Colonic mucosa (tissue), 4 donors: ENCODE results near the gene TEX52. TPM values are rescaled to one million over a fixed set of nuclear protein-coding genes. Genes with fewer than 3 reads are reported as not detected.

Experiments
- DNase-seq: peaks from one replicate; pipeline ENCODE4 v3.0.0-alpha.2; 2020
- H3K27ac ChIP-seq: fragments of 200-600 bp; one replicate; pipeline ENCODE4 v1.8.0; 2021
- H3K27me3 ChIP-seq: fragments of 200-600 bp; one replicate; pipeline ENCODE4 v1.8.0; 2021
- H3K36me3 ChIP-seq: fragments of 200-600 bp; one replicate; pipeline ENCODE4 v1.8.0; 2021
- H3K4me1 ChIP-seq: fragments of 200-600 bp; one replicate; pipeline ENCODE4 v1.8.0; 2021; ENCODE audit warnings: mild to moderate bottlenecking
- H3K4me3 ChIP-seq: fragments of 200-600 bp; one replicate; pipeline ENCODE4 v1.8.0; 2021
- H3K9ac ChIP-seq, 2 donors: one replicate each; pipeline ENCODE4 v1.7.0; 2013; ENCODE audit warnings: control low read depth in 2 of 2, low read depth in 2 of 2, low read length in 2 of 2
- H3K9me3 ChIP-seq: fragments of 200-600 bp; one replicate; pipeline ENCODE4 v1.8.0; 2021
- CTCF ChIP-seq: fragments of 200-600 bp; IDR thresholded peaks from one replicate; pipeline ENCODE4 v1.8.0; 2022; ENCODE audit warnings: antibody characterized with exemption, mild to moderate bottlenecking
- intact Hi-C: fragments of 100-400 bp; cut with DNase I; formaldehyde crosslinking; loops from one replicate; pipeline ENCODE4 v1.14.1; 2022
- total RNA-seq, 2 donors: library from RNA; stranded (reverse); fragmentation: NEBNext Ultra II Directional in 1 of 2; extraction: Animal tissue kit (Norgen Biotek cat#: 25700) in 1 of 2; gene quantifications; one replicate each; pipeline ENCODE4 v1.2.1, GENCODE V29; 2021
- donor health status: healthy.
- donor health status: DM: no; HTN: no; CAD: no.
- donor health status: DM: no; HTN: no; CAD: no.

The TEX52 gene
- not detected for total RNA-seq

GRCh38 chr12:2857021-2857431 lies at the start of gene TEX52:
Gene TEX52, minus strand, starts transcription at chr12:2857039. Its CDS starts 13 bp downstream, at chr12:2857026.
- Histone ChIP-seq H3K4me1 (no peaks in the 10 kb centered on the region), H3K4me3 (no peak within 1 kb of the TSS), H3K9ac (no peak within 1 kb of the TSS), H3K27me3 (no peaks in the 10 kb centered on the region), H3K27ac (no peak within 1 kb of the TSS), H3K36me3 (no peaks in the 10 kb centered on the region), H3K9me3 (no peaks in the 10 kb centered on the region)
- DNase-seq: no peak
- intact Hi-C loops: loop anchor here (10.0 kb wide), 1 partner anchor 178 kb away; no protein-coding TSS in a partner anchor
- TF ChIP-seq CTCF: no peak

- Histone ChIP-seq H3K4me1 (no peaks in the 10 kb centered on the region), H3K9me3 (no peaks in the 10 kb centered on the region), H3K27ac (no peak overlapping the region), H3K36me3 (no peaks in the 10 kb centered on the region), H3K27me3 (no peaks in the 10 kb centered on the region), H3K9ac (no peak overlapping the region), H3K4me3 (no peak overlapping the region)
- no peak for TF ChIP-seq CTCF
- DNase-seq: no peak
- intact Hi-C loops: no loop called here
These were observed 47.4 kb upstream of the TEX52 start for GRCh38 chr12:2904260-2904659.

GRCh38 chr12:2902272-2902880 lies 45.5 kb upstream of the TEX52 start:
- intact Hi-C loops: no loop called here
- no peak overlapping the region for H3K27ac ChIP-seq
- DNase-seq: no peak

GRCh38 chr12:2900642-2901041 lies 43.8 kb upstream of the TEX52 start:
- DNase-seq: no peak
- H3K36me3 ChIP-seq: no peaks in the 10 kb centered on the region
- H3K27me3 ChIP-seq: no peaks in the 10 kb centered on the region
- no peaks in the 10 kb centered on the region for H3K4me1 ChIP-seq
- no peak overlapping the region for H3K27ac ChIP-seq
- no peaks in the 10 kb centered on the region for H3K9me3 ChIP-seq
- no peak overlapping the region for H3K9ac ChIP-seq
- H3K4me3 ChIP-seq: no peak overlapping the region
- intact Hi-C loops: no loop called here
- no peak for TF ChIP-seq CTCF

More at GRCh38 chr12:2902272-2902880, 45.5 kb upstream of the TEX52 start:
- H3K9ac ChIP-seq: no peak overlapping the region
- H3K4me1 ChIP-seq: no peaks in the 10 kb centered on the region
- no peak for TF ChIP-seq CTCF
- no peaks in the 10 kb centered on the region for H3K27me3 ChIP-seq
- H3K36me3 ChIP-seq: no peaks in the 10 kb centered on the region
- H3K4me3 ChIP-seq: no peak overlapping the region
- no peaks in the 10 kb centered on the region for H3K9me3 ChIP-seq

- no peak overlapping the region for H3K27ac ChIP-seq
- no peak overlapping the region for H3K4me3 ChIP-seq
- no peaks in the 10 kb centered on the region for H3K9me3 ChIP-seq
- no peak for DNase-seq
- H3K9ac ChIP-seq: no peak overlapping the region
- H3K36me3 ChIP-seq: no peaks in the 10 kb centered on the region
- TF ChIP-seq CTCF: no peak
- H3K27me3 ChIP-seq: no peaks in the 10 kb centered on the region
- intact Hi-C loops: no loop called here
- H3K4me1 ChIP-seq: no peaks in the 10 kb centered on the region
These were observed 40.6 kb upstream of the TEX52 start for GRCh38 chr12:2897418-2897817.
